ENCODE results near the gene PLEKHM1.
"Not testable (repeated sequence)": the region's sequence is repeated elsewhere in the genome, so short reads cannot be mapped to it uniquely, and the experiment has no call there.

The PLEKHM1 gene

DNA sequence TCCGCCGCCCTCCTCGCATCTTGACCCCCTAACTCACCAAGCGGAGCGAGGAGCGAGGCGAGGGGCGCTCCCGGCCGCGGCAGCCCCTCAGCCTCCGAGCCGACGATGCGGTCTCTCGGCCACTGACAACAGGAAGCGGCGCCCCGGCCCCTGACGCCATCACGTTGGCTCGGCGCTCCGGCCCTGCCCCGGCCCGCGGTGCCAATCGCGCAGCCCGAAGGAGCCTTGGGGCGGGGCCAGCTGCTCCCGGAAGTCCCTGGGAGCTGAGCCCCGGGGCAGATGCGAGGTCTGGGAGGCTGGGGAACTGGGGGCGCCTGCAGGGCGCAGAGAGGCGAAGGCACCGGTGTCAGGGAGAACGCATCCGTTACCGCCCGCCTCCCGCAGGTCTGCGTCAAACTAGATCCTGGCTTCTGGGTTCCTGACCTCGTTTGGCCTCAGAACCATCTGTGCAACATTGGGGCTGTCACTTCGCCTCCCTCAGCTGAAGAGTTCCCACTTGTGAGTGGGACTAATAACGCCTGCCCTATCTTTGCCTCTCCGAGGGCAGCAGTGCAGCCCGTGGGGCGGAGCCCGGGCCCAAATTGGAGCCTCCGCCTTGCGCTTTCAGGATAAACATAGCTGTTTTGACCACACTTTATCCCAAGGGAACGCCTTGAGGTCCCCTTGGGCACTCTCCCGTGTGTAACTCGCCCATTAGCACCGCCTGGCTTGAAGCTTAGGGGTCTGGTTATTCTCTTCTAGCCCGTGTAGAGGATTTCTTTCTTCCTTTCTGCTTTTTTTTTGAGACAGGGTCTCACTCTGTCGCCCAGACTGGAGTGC, at the start of gene PLEKHM1:
TSS of gene PLEKHM1 (minus strand) at position 107 of the 819 bp plus-strand sequence. CDS start 8,237 bp downstream, outside the sequence.
- DNase-seq (ENCODE audit: low spot score), result peak; percentile 77

DNA sequence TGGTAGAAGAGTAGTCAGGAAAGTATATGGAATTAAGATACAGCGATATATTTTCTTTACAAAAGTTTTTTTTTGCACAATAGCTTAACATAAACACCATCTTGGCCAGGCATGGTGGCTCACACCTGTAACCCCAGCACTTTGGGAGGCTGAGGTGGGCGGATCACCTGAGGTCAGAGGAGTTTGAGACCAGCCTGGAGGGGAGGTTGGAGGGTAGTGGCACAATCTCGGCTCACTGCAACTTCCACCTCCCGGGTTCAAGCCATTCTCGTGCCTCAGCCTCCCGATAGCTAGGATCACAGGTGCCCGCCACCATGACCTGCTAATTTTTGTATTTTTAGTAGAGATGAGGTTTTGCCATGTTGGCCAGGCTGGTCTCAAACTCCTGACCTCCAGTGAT, 47.6 kb upstream of the PLEKHM1 start:
- DNase-seq (ENCODE audit: low spot score), result not testable (repeated sequence)

DNA sequence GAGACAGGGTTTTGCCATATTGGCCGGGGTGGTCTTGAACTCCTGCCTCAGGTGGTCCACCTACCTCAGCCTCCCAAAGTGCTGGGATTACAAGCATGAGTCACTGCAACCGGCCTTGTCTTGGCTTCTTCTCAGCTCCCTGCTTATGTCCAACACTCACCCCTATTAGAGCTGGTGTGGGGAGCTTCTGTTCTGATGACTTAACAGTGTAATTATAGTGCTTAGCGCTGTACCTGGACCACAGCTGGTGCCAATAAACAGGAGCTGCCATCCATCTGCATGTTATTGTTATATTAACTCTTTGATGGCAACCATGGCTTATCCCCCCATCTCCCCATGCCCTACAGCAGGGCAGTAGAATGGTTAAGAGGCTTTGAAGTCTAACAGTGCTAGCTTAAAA, 15.6 kb upstream of the PLEKHM1 start:
- DNase-seq (ENCODE audit: low spot score), result not testable (repeated sequence)

DNA sequence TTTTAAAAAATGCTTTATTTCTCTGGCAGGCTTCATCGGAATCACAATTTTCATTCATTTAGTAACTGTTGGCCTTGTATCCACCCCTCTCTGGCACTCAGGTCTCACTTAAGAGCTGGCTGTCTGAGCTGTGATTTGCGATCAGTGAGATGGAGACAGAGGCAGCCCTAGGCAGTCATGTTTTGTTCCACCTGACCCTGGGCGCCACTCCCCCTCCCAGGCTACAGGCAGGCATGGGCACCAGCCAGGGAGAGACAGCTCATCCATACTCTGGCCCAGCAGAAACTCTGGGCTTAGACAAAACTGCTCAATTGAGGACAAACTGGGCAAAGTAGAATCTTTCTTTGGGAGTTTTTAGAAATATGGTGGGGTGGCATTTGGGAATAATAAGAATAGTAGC, 14.7 kb upstream of the PLEKHM1 start:
- not testable (repeated sequence) for DNase-seq (ENCODE audit: low spot score)

DNA sequence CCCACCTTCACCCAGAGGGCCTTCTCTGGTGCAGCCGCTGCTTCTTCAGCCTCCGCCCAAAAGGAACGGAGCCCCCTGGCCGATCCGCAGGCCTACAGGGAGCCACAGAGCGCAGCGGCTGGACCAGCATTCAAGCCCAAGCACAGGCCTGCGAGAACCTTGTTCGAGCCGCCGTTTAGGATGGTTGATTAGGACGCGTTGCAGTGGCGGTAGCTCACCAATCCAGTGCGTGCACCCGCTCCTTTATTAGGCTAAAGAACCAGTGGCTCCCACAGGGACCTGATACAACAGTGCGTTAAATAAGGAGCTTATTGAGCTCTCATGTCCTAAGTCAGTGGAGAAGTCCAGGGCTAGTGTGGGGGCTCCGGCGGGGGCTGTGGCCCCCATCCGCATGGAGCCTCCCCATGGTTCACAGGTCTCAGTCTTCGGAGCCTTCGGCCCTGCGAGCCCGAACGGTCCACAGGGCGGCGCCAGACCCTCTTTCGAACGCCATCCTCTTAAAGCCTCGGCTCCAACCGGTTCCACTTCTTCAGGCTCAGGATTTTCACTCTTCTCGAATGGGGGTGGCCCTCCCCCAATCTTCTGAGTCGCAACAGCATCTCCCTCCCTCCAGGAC, 10.7 kb upstream of the PLEKHM1 start:
- not testable (repeated sequence) for DNase-seq (ENCODE audit: low spot score)

DNA sequence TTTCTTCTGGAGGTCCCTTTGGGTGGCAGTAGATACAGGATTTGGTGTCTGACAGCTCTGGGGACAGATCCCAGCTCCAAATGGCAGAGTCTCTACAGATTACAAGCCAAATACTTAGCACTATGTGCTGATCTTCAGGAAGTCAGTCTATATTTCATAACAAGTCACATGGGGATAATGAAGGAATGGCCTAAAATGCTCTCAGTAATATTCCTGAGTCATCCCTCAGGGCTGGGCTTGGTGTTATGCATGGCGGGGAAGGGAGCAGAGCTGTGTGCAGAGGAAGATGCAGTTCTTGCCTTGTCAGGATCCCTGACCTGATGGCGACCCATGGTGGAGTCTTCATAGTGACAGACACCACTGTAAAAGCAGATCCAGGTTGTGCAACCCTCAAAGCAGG, 10.0 kb upstream of the PLEKHM1 start:
- DNase-seq (ENCODE audit: low spot score), result not testable (repeated sequence)

DNA sequence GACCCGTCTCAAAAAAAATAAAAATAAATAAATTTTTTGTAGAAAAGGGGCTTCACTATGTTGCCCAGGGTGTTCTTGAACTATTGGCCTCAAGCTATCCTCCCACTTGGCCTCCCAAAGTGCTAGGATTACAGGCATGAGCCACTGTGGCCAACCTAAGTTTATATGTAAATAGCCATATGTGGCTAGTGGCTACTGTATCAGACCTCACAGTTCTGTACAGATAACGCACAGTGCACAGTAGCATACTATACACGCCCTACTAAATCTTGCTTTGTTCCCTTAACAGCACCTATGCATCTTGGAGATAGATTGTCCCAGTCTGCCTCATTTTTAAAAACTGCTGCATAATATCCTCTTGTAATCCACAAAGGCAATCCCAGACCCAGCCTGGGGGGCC, 8.7 kb upstream of the PLEKHM1 start:
- DNase-seq (ENCODE audit: low spot score), result not testable (repeated sequence)

DNA sequence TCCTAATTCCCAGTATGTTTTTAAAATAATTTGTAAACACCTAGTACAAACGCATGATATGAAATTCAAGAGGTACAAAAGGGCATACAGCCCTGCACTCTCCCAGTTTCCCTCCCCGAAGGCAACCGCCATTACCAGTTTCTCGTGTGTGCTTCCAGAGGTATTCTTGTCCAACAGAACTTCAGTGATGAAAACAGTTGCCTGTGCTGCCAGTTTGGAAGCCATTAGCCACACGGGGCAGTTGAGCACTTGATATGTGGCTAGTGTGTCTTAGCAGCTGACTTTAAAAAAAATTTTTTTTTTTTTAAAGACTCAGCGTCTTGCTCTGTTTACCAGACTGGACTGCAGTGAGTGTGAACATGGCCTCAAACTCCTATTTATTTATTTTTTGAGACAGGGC, 7.9 kb upstream of the PLEKHM1 start:
- not testable (repeated sequence) for DNase-seq (ENCODE audit: low spot score)

DNA sequence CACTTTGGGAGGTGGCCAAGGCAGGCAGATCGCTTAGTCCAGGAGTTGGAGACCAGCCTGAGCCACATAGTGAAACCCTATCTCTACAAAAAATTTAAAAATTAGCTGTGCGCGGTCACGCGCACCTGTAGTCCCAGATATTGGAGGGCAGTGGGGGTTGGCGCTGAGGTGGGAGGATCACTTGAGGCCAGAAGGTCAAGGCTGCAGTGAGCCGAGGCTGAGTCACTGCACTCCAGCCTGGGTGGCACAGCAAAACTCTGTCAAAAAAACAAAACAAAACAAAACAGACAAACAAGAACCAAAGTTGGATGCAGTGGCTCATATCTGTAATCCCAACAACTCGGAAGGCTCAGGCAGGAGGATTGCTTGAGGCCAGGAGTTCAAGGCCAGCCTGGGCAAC, 6.9 kb upstream of the PLEKHM1 start:
- not testable (repeated sequence) for DNase-seq (ENCODE audit: low spot score)

DNA sequence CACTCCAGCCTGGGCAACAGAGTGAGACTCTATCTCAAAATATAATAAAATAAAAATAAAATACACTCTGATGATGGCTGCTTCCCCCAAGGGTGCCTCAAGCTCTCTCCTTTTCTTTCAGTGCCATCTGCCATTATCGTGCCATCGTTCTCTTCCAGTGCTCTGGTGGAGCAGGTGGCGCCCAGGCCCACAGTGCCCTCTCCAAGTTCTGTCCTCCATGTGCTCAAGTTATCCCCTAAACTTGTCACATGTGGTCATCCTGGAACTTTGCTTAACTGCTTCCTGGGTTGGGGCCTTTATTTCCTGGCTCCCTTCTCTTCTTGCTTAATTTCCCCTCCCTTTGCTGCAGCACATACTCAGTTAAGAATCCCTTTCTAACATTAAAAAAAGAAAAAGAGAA, 6.0 kb upstream of the PLEKHM1 start:
- not testable (repeated sequence) for DNase-seq (ENCODE audit: low spot score)

DNA sequence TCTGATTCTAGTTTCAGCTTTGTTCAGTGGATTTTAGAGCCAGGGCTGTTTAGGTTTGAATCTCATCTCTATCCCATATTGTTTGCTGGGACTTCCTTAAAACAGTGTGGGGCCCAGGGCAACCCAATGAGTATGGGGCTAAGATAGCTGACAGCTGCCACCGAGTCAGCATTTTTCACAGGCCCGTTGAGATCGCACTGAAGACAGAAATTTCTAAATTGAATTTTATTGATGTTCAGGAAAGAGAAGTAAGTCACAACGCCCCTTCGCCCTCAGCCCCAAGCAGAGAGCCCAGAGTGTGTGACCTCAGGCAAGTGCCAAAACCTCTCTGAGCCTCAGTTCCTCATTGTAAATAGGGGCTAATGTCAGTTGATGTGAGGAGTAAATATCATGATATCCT, 4.0 kb upstream of the PLEKHM1 start:
- DNase-seq (ENCODE audit: low spot score), result not testable (repeated sequence)

DNA sequence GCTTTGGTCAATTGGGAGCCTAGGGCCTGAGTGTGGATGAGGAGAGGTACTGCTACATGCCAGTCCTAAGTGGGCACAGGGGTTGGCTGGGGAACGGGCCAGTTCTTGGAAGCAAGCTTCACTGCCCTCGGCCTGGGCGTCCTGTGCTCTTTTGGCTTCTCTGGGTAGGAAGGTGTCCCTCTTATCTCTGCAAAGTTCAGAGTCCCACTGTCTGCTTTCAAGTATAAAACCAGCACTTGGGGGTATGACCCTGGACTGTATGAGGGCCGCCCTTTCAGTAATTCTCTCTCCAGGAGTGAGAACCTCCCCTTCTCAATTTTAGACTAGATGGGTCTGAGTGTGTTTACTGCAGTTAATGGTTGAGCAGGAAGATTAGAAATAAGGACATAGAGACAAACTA, 1.6 kb upstream of the PLEKHM1 start:
- not testable (repeated sequence) for DNase-seq (ENCODE audit: low spot score)

DNA sequence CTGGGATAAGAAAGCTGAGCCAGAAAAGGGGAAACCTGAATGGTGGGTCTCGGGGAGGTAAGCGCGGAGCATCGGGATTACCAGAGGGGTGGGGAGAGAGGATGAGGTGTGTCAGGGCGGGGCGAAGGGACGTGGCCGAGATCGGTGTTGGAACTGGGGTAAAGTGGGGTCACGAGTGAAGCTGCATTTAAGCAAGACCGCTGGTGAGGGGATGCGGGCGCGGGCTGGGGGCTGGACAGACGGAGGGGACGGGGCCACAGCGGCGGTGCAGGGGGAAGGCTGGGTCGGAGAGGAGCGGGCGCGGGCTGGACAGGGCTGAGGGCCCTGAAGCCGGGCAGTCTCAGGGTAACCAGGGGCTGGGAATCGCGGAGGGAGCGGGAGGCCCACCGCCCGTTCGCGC, 323 bp downstream of the PLEKHM1 start:
- not testable (repeated sequence) for DNase-seq (ENCODE audit: low spot score)

DNA sequence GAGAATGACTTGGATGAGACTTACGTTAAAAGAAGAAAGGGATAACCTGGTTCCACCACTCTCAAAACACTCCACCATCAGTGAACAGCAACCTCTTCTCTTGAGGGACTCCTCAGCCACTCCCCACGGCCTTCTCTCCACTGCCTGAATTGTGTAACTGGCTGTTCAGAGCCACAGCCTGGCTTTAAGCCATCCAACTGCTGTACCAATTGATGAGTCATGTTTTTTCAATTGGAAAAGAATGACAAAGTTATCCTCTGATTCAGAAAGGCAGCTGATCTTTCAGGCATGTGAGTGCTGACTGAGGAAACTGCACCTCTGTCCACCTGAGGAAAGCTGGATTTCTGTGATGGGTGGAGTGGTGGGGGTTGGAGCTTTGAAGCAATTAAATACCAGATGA, 2.8 kb downstream of the PLEKHM1 start:
- not testable (repeated sequence) for DNase-seq (ENCODE audit: low spot score)

DNA sequence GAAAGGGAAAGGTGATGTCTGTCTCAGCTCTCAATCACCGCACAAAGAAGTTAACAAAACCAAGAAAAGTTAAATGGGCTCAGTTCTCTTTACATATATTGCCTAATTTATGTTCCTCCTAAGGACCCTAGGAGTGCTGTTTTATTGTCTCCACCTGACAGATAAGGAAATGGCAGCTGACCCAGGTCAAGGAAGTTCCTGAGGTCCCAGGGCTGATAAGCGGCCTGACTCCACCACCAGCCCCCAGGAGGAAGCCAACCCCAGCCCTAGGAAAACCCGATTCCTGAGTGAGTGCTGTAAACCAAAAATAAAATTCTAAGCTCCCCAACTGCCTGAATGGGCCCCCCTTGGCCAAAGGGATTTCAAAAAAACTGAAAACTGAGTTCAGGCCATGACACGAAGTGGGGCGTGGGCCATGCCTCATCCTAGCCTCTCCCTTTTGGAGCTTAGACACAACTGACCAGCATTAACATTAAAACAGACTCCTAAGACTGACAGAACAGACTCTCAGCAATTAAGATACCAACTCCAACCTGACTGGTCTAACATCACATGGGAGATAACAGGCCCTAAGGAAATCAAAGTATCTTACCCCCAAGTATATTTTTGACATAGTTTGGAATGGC, 6.8 kb downstream of the PLEKHM1 start:
- not testable (repeated sequence) for DNase-seq (ENCODE audit: low spot score)

DNA sequence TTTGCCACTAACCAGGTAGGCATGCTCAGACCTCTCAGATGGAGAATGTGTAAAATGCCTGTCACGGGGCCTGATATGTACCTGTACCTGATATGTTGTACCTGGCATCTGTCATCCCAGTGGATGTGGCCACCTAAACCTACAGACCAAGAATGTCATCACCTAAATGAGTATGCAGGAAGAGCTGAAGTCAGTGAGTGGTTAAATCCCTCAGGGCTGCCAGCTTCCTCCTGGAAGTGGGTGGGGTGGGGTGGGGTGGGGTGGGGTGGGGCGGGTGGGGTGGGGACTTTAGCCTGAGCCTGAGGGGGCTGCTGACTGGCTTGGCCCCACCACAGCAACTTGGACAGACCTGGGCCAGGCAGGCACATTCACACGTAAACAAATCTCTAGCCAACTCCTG, 7.3 kb downstream of the PLEKHM1 start:
- not testable (repeated sequence) for DNase-seq (ENCODE audit: low spot score)

DNA sequence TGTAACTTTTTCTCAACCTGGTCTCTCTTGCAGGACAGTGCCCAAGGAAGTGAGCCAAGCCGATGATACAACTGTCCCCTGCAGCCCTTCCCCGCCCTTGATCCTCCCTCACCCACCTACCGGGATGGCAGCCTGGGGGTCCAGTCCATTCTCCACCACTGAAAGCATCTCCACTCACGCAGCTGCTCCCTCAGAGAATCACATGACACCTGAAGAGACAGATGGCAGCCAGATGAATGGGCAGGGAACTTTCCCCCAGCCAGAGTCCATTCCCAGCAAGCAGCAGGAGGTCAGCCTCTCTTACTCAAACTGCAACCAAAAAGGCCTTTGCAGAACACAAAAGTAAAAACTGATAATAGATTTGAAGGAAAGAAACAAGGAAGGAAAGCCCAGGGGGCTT, 8.2 kb downstream of the PLEKHM1 start:
- DNase-seq (ENCODE audit: low spot score), result not testable (repeated sequence)

DNA sequence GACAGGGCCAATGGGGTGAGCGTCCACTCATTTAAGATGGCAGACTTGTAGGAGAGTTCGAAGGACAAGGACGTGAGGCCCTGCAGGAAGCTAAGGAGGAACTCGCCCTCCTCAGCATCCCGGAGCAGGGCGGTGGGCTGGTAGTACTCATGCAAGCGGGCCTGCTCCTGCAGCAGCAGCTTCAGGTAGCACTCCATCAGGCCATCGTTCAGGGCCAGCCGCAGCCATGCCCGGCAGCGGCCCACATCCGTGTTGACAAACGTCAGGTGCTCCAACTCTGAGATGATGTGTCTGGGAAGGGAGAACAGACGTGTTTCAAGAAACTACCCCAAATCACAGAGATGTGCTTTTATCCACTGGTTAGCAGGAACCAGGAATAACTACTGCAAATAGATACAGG, 15.1 kb downstream of the PLEKHM1 start:
- not testable (repeated sequence) for DNase-seq (ENCODE audit: low spot score)

DNA sequence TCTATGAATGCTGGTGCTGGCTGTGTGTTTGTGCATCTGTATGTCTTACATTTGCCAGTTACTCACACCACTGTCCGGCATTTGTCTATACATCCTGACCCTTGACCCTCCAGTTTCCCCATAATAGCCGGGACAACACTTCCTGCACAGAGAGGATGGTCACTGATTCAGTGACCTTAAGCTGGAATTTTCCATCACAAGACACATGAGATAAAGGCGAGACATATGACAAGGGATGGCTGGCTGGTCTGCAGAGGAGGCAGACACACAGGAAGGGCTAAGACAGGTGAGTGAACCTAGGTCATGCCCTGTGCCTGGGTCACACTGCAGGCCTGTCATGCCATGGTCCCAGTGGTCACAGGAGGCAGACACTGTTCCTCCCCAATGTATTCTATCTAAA, 18.3 kb downstream of the PLEKHM1 start:
- DNase-seq (ENCODE audit: low spot score), result not testable (repeated sequence)

DNA sequence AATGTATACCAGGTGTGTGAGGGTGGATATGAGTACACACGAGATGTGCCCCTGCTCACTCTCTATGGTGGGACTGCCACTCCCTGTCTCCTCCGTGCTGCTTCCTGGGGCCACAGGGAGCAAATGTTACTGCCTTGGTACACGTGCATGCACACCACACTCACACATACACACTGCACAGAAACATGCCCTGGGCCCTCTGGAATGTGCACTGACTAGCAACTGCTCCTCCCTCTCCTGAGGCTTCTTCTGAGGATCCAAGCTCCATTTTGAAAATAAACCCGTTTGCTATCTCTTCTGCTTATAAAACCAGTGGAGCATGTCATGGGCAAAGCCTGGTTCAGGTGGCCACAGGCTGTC, 21.3 kb downstream of the PLEKHM1 start:
- DNase-seq (ENCODE audit: low spot score), result not testable (repeated sequence)

DNA sequence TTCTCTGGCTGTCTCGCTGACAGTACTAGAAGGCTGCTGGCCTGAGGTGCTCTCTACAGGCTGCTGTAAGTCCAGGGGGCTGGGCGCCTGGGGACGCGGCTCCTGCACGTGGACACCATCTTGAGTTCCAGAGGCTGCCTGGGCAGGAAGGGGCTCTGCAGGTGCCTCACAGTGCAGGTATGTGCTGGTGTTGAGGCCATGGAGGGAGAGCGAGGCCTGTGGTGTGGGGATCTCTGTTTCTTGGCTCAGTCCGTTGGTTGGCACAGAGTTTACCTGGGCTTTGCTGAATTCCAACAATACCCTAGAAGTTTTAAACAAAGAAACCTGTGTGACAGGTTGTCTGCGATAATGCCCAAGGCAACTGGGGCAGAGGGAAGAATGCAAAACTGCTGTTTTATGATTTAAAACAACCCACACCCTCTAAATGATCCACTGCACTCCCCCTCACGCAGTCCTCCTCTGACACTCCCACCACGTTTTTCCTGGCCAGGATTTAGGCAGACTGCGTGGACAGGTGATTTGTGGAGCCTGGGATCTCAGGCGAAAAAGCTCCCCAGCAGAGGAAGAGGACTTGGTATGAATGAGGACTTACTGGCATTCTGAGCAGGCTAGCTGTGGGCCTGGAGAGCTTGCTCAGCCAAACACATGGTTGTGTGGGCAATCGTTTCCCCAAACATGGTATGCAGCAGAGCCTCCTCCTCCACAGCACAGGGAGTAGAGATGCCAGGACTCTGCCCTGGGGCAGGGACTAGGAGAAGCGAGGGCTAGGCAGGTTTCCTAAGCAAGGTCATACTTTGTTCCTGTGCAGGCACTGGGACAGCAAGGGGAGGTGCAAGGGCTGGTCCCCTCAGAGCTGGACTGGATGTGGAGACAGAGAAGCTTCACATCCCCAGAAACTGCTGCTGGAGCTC, 22.0 kb downstream of the PLEKHM1 start:
- not testable (repeated sequence) for DNase-seq (ENCODE audit: low spot score)

Data from CD4-positive, alpha-beta T cell treated with Interleukin-6 at 100 ng/mL for 8 hours (primary cell).